HCT116 (cell line): ENCODE measurements around the gene NCLN. TPM values are rescaled to one million over a fixed set of nuclear protein-coding genes. Genes with fewer than 3 reads are reported as not detected.

ENCODE experiments used
- ATAC-seq: fragments of 200-7000 bp; cut with Tn5 transposase; 2 replicates; pipeline ENCODE4 v1.9.1; 2020; ENCODE audit warnings: mild to moderate bottlenecking, moderate library complexity
- BruUV-seq: library from RNA; stranded (reverse); fragments of 400-500 nt; replicated peaks from 2 replicates; lab custom pipeline; 2021; lab: Mats Ljungman, UMichigan
- CTCF ChIA-PET: fragments of 300-600 bp; sonication (Branson Sonifier 250); formaldehyde crosslinking; loops from one replicate; lab custom pipeline; 2021; ENCODE audit warnings: antibody characterized with exemption; lab: Charles Lee
- POLR2A ChIA-PET: fragments of 300-600, 350-600 bp; sonication (Branson Sonifier 250); formaldehyde crosslinking; loops from one replicate; lab custom pipeline; 2021; ENCODE audit warnings: antibody characterized with exemption; lab: Charles Lee
- RAD21 ChIA-PET, 2 experiments: fragments of 300-600 bp; sonication (Branson Sonifier 250); formaldehyde crosslinking; loops; one replicate each; lab custom pipeline; 2023; ENCODE audit warnings: low total read pairs in 2 of 2; ENCODE audit not compliant: uncharacterized antibody in 2 of 2, unreplicated experiment in 2 of 2, low non-redundant PET in 1 of 2; lab: Charles Lee
- DNase-seq: peaks from one replicate; pipeline ENCODE4 v3.0.0-alpha.2; 2010; ENCODE audit warnings: low read depth, low spot score
- H2AFZ ChIP-seq: fragments of 200-600 bp; shearing (Covaris generic), sonication (generic); 2 replicates; pipeline ENCODE4 v1.6.1; 2017; ENCODE audit warnings: low read depth, mixed run types, mixed read lengths, antibody characterized with exemption, low read length; ENCODE audit not compliant: poor library complexity, severe bottlenecking
- H3K27ac ChIP-seq: 2 replicates; pipeline ENCODE4 v1.5.1; 2012; ENCODE audit warnings: low read depth, low read length
- H3K27me3 ChIP-seq: fragments of 200-600 bp; sonication (generic); 2 replicates; pipeline ENCODE4 v1.6.1; 2016; ENCODE audit warnings: mixed run types, low read length, mixed read lengths; ENCODE audit not compliant: insufficient read depth
- H3K36me3 ChIP-seq, 2 experiments: fragments of 200-500 bp in 1 of 2; fragments of 200-600 bp in 1 of 2; sonication (Bioruptor generic) in 1 of 2; sonication (generic) in 1 of 2; 2 replicates each; pipeline versions ENCODE4 v1.5.1 to v1.6.1; 2014 to 2016; ENCODE audit warnings: low read length in 2 of 2, inconsistent platforms in 1 of 2, mixed read lengths in 1 of 2, mixed run types in 1 of 2; ENCODE audit not compliant: insufficient read depth in 2 of 2, control insufficient read depth in 1 of 2
- H3K4me1 ChIP-seq, 2 experiments: fragments of 200-600 bp in 1 of 2; sonication (generic) in 1 of 2; 2 replicates each; pipeline versions ENCODE4 v1.5.1 to v1.6.1; 2012 to 2017; ENCODE audit warnings: low read length in 2 of 2, inconsistent platforms in 1 of 2, mild to moderate bottlenecking in 1 of 2, mixed read lengths in 1 of 2, mixed run types in 1 of 2, moderate library complexity in 1 of 2; ENCODE audit not compliant: insufficient read depth in 2 of 2, control insufficient read depth in 1 of 2
- H3K4me2 ChIP-seq: fragments of 200-600 bp; sonication (generic); 2 replicates; pipeline ENCODE4 v1.6.1; 2017; ENCODE audit warnings: mixed run types, low read length, mixed read lengths
- H3K4me3 ChIP-seq, 2 experiments: fragments of 200-600 bp in 1 of 2; sonication (generic) in 1 of 2; replicated peaks in 1 of 2; 2 replicates each; pipeline ENCODE4 v1.5.1; 2011 to 2016; ENCODE audit warnings: low read length in 2 of 2, control low read depth in 1 of 2, low read depth in 1 of 2, mild to moderate bottlenecking in 1 of 2, mixed read lengths in 1 of 2, mixed run types in 1 of 2
- H3K79me2 ChIP-seq: fragments of 200-600 bp; sonication (generic); 2 replicates; pipeline ENCODE4 v1.6.1; 2017; ENCODE audit warnings: mild to moderate bottlenecking, mixed run types, low read length, moderate library complexity, mixed read lengths; ENCODE audit not compliant: insufficient read depth
- H3K9ac ChIP-seq: fragments of 200-600 bp; sonication (generic); 2 replicates; pipeline ENCODE4 v1.6.1; 2016; ENCODE audit warnings: low read length, mixed read lengths
- H3K9me2 ChIP-seq: fragments of 200-600 bp; sonication (generic), shearing (Covaris generic); 2 replicates; pipeline ENCODE4 v1.6.1; 2017; ENCODE audit warnings: mixed run types, mild to moderate bottlenecking, moderate library complexity; ENCODE audit not compliant: insufficient read depth
- H3K9me3 ChIP-seq, 2 experiments: fragments of 200-500 bp in 1 of 2; fragments of 200-600 bp in 1 of 2; sonication (Bioruptor generic) in 1 of 2; sonication (generic) in 1 of 2; 2 replicates each; pipeline ENCODE4 v1.6.1; 2014 to 2017; ENCODE audit warnings: low read length in 2 of 2, mixed read lengths in 2 of 2, inconsistent platforms in 1 of 2, low read depth in 1 of 2, mild to moderate bottlenecking in 1 of 2, mixed run types in 1 of 2, moderate library complexity in 1 of 2; ENCODE audit not compliant: control insufficient read depth in 1 of 2, insufficient read depth in 1 of 2
- H4K20me1 ChIP-seq: fragments of 200-600 bp; sonication (generic), shearing (Covaris generic); 2 replicates; pipeline ENCODE4 v1.6.1; 2017; ENCODE audit warnings: mixed run types, mild to moderate bottlenecking, moderate library complexity; ENCODE audit not compliant: insufficient read depth
- CBX3 ChIP-seq: IDR thresholded peaks from 2 replicates; pipeline ENCODE4 v1.6.1; 2012; ENCODE audit warnings: low read depth
- CTCF ChIP-seq, 3 experiments: fragments of 200-600 bp in 1 of 3; sonication (generic) in 1 of 3; IDR thresholded peaks in 2 of 3; conservative IDR thresholded peaks in 1 of 3; 2 replicates each; pipeline ENCODE4 v1.5.1; 2012 to 2017; ENCODE audit warnings: low read depth in 2 of 3, low read length in 2 of 3, antibody characterized with exemption in 1 of 3, borderline replicate concordance in 1 of 3, control low read depth in 1 of 3, mild to moderate bottlenecking in 1 of 3, mixed read lengths in 1 of 3, mixed run types in 1 of 3, moderate library complexity in 1 of 3; ENCODE audit not compliant: insufficient read depth in 1 of 3
- EGR1 ChIP-seq: IDR thresholded peaks from 2 replicates; pipeline ENCODE4 v1.6.1; 2012; ENCODE audit warnings: low read depth
- EZH2 ChIP-seq: fragments of 200-600 bp; sonication (generic); IDR thresholded peaks from 2 replicates; pipeline ENCODE4 v1.6.1; 2017; ENCODE audit warnings: antibody characterized with exemption, mixed run types
- FOSL1 ChIP-seq: IDR thresholded peaks from 2 replicates; pipeline ENCODE4 v1.6.1; 2012; ENCODE audit warnings: low read depth
- MAX ChIP-seq: IDR thresholded peaks from 2 replicates; pipeline ENCODE4 v1.6.1; 2012
- POLR2AphosphoS5 ChIP-seq: IDR thresholded peaks from 2 replicates; pipeline ENCODE4 v1.6.1; 2011; ENCODE audit warnings: mild to moderate bottlenecking, low read depth, low read length, moderate library complexity
- REST ChIP-seq: IDR thresholded peaks from 2 replicates; pipeline ENCODE4 v1.6.1; 2012; ENCODE audit warnings: low read depth
- SIN3A ChIP-seq: IDR thresholded peaks from 2 replicates; pipeline ENCODE4 v1.6.1; 2012; ENCODE audit warnings: low read depth
- SP1 ChIP-seq: IDR thresholded peaks from 2 replicates; pipeline ENCODE4 v1.6.1; 2012; ENCODE audit warnings: low read depth
- YY1 ChIP-seq: IDR thresholded peaks from 2 replicates; pipeline ENCODE4 v1.6.1; 2011; ENCODE audit warnings: low read length, low read depth, moderate library complexity, mild to moderate bottlenecking; ENCODE audit not compliant: insufficient replicate concordance; ENCODE audit errors: extremely low read depth
- ZBTB33 ChIP-seq: IDR thresholded peaks from 2 replicates; pipeline ENCODE4 v1.6.1; 2011; ENCODE audit warnings: mild to moderate bottlenecking, low read length, moderate library complexity; ENCODE audit not compliant: insufficient replicate concordance; ENCODE audit errors: extremely low read depth
- ZFX ChIP-seq: fragments of 450-650 bp; IDR thresholded peaks from 2 replicates; pipeline ENCODE4 v1.6.1; 2017
- ZNF274 ChIP-seq: fragments of 200-500 bp; sonication (Bioruptor generic); IDR thresholded peaks from 2 replicates; pipeline ENCODE4 v1.6.1; 2014; ENCODE audit warnings: mild to moderate bottlenecking, low read depth, low read length, inconsistent platforms
- intact Hi-C: fragments of 100-400 bp; cut with micrococcal nuclease; formaldehyde crosslinking; loops from 2 replicates; pipeline ENCODE4 v1.10.0; 2022
- total RNA-seq: library from RNA; stranded (reverse); gene quantifications from one replicate; pipeline ENCODE4 v1.2.1, GENCODE V29; 2021; ENCODE audit not compliant: unreplicated experiment

The NCLN gene
- total RNA-seq, 1 experiment from 2014 or later: 119 TPM

GRCh38 chr19:3179739-3180293 is 5.9 kb upstream of the NCLN start:
- H3K36me3 ChIP-seq: no peaks in the 10 kb centered on the region
- H3K79me2 ChIP-seq: no peaks in the 10 kb centered on the region
- H3K9me3 ChIP-seq: no peaks in the 10 kb centered on the region
- intact Hi-C loops: no loop called here
- no peak overlapping the region for H3K27ac ChIP-seq
- RAD21 ChIA-PET: no interaction called here
- H2AFZ ChIP-seq: no peak overlapping the region
- no peaks in the 10 kb centered on the region for H3K9me2 ChIP-seq
- H3K4me2 ChIP-seq: no peak overlapping the region
- H4K20me1 ChIP-seq: no peaks in the 10 kb centered on the region
- no peaks in the 10 kb centered on the region for H3K27me3 ChIP-seq
- no peak overlapping the region for H3K9ac ChIP-seq
- ATAC-seq (no peak), DNase-seq (no peak)
- TF ChIP-seq CBX3: no peak
- no peak for TF ChIP-seq EZH2
- no peak for TF ChIP-seq EGR1
- no peak for TF ChIP-seq SIN3A
- TF ChIP-seq CTCF (IDR thresholded peaks at IDR 0.05 in 2 of 3, conservative IDR thresholded peaks at IDR 0.05 in 1 of 3; ENCODE audit: borderline replicate concordance in 1 of 3, insufficient read depth in 1 of 3, low read depth in 2 of 3, low read length in 2 of 3): no peak
- no peak for TF ChIP-seq MAX
- TF ChIP-seq ZFX: no peak
- TF ChIP-seq YY1: no peak
- TF ChIP-seq SP1: no peak
- TF ChIP-seq REST: no peak
- no peak for TF ChIP-seq ZNF274
- TF ChIP-seq POLR2AphosphoS5: no peak
- no peak for TF ChIP-seq ZBTB33
- TF ChIP-seq FOSL1: no peak
- POLR2A ChIA-PET: no interaction called here
- no peak overlapping the region for H3K4me3 ChIP-seq
- CTCF ChIA-PET: no interaction called here
- peaks cover 21 to 27% of the 10 kb centered on the region in 2 experiments for H3K4me1 ChIP-seq
- no TSS peak for BruUV-seq
